ENCODE data around the gene AGXT.

AGXT gene

GRCh38 chr2:240869956-240870875, 1.6 kb downstream of the AGXT start:
- no peak for DNase-seq (ENCODE audit: low read depth)

GRCh38 chr2:240871071-240871958, 2.7 kb downstream of the AGXT start:
- no peak for DNase-seq (ENCODE audit: low read depth)

GRCh38 chr2:240872317-240873097, 3.9 kb downstream of the AGXT start:
- no peak for DNase-seq (ENCODE audit: low read depth)

- DNase-seq (ENCODE audit: low read depth) = no peak
These were observed 4.6 kb downstream of the AGXT start for GRCh38 chr2:240873098-240873788.

- no peak for DNase-seq (ENCODE audit: low read depth)
These were observed 5.4 kb downstream of the AGXT start for GRCh38 chr2:240873805-240874714.

- no peak for DNase-seq (ENCODE audit: low read depth)
These were observed 6.1 kb downstream of the AGXT start for GRCh38 chr2:240874715-240875227.

- no peak for DNase-seq (ENCODE audit: low read depth)
These were observed 6.8 kb downstream of the AGXT start for GRCh38 chr2:240875228-240876034.

GRCh38 chr2:240876035-240876474, 7.4 kb downstream of the AGXT start:
- DNase-seq (ENCODE audit: low read depth) = no peak

GRCh38 chr2:240876475-240877251, 8.0 kb downstream of the AGXT start:
- no peak for DNase-seq (ENCODE audit: low read depth)

- DNase-seq (ENCODE audit: low read depth) = no peak
These were observed 9.1 kb downstream of the AGXT start for GRCh38 chr2:240877460-240878340.

GRCh38 chr2:240878341-240878936, 9.8 kb downstream of the AGXT start:
- DNase-seq (ENCODE audit: low read depth) = no peak

GRCh38 chr2:240879105-240879504, 10.5 kb downstream of the AGXT start:
- DNase-seq (ENCODE audit: low read depth) = no peak

- no peak for DNase-seq (ENCODE audit: low read depth)
These were observed 13.3 kb downstream of the AGXT start for GRCh38 chr2:240881913-240882312.

- DNase-seq (ENCODE audit: low read depth) = no peak
These were observed 15.6 kb downstream of the AGXT start for GRCh38 chr2:240884221-240884620.

GRCh38 chr2:240884745-240885144, 16.1 kb downstream of the AGXT start:
- no peak for DNase-seq (ENCODE audit: low read depth)

GRCh38 chr2:240885566-240885965, 16.9 kb downstream of the AGXT start:
- DNase-seq (ENCODE audit: low read depth) = no peak

GRCh38 chr2:240886023-240886565, 17.5 kb downstream of the AGXT start:
- DNase-seq (ENCODE audit: low read depth) = no peak
